Right forelimb (tissue), 1 donor: Measurements from ENCODE around the gene FAM219A.
A peak's percentile ranks its signal among the peaks of the same experiment; 100 is the strongest.

Source experiments
- DNase-seq: peaks from one replicate; pipeline ENCODE4 v3.0.0-alpha.2; 2018

FAM219A gene

DNA sequence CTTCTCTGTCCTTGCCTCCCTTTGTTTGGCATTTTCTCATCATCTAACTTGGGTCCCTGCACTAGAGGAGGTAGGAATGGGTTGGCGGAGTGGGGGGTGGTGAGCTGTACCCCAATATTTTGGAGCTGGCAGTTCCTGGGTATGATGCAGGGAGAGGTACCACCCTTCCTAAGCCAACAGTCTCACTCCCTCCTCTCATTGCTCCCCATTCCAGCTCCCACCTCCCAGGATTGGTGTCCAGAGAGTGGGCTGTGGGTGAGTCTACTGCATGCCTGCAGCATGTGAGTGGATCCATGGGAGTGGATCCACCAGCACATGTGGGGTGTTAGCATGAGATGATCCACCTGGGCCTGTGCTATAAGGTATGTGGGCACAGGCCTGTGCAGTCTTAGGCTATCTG lies 59.5 kb downstream of the FAM219A start:
- no peak for DNase-seq

DNA sequence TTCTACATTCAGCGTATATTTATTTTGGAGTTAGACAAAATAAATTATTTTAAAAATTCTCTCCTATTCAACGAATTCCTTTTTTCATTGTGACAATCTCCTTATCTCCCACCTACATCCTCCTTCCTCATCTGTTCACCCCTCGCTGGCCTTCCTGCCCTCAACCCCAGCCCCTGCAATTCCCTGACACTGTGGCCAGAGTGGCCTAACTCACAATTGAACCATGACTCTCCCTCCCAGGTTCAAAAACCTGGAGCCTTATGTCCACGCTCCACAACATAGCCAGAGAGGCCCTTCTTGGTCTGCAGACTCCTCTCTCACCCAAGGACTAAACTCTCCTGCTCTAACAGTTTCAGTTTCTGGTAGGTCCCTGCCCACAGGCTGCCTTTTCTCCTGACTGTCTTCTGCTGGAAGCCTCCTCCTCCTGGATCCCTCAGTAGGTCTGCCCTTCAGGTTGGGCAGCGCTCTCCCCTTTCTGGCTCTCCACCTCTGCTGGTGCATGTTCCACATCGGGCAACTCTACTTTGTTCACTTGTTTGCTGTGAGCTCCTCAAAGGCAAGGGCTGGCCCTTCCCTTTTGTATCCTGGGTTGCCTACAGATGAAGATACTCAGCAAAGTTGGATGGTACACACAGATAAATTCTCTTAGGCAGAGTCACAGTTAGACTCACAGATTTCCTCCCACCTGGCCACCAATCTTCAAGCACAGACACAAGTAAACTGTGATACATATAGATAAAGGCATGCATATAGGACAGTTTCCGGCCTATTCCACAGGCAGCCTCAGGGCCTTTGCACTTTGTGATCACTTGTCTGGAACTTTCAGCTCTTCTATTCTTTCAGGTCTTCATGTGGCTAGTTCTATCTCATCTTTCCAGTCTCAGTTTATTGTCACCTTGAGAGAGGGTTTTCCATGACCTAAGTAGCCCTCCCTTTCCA lies 61.8 kb downstream of the FAM219A start:
- no peak for DNase-seq

DNA sequence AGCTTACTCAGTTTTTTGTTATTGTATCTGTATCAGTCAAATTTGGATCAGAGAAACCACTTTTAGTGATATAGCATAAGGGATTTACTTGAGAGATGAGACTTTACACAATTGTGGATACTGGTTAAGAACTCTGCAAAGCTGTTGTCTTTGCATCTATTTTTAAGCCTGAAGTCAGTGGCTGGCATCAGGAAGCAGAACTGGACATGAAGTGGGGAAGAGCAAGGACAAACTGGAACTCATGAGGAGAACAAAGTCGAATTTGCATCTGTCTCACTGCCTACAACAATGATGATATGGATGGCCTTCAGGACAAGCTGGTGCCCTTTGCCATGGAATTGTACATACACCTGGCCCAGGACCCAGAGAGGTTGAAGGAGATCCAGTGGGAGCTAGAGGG lies 65.9 kb downstream of the FAM219A start:
- DNase-seq, result no peak

DNA sequence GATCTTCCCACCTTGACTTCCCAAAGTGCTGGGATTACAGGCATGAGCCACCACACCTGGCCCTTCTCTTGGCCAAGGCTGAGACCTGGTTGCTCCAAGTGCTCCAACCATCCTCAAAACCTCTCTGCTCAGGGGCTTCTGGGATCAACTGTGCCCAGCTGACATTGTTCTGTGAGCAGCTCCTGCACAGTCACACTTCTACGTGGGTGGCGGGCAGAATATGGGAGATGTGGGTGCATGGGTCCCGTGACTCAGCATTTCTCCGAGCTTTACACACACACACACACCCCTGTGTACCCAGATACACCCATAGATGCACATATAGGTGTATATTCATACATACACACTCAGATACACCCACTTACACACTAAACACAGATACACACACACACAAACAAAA lies 71.1 kb downstream of the FAM219A start:
- DNase-seq, result no peak

DNA sequence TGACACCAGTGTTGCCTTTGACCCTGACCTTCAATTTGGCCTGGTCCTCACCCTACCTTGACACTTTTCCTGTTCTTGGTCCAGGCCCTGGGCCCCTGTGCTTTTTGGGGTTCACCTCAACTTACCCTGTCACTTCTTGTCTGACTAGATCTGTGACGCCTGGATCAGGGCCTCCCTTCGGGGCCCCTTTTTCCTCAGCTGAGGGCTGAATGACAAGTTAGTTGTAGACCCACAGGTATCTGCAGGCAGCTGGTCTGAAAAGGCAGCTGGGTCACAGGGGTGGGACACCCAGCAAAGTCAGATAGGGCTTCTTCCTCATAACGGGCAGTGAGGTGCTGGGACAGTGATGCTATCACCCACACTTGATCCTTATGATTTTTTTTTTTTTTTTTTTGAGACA lies 71.7 kb downstream of the FAM219A start:
- no peak for DNase-seq

DNA sequence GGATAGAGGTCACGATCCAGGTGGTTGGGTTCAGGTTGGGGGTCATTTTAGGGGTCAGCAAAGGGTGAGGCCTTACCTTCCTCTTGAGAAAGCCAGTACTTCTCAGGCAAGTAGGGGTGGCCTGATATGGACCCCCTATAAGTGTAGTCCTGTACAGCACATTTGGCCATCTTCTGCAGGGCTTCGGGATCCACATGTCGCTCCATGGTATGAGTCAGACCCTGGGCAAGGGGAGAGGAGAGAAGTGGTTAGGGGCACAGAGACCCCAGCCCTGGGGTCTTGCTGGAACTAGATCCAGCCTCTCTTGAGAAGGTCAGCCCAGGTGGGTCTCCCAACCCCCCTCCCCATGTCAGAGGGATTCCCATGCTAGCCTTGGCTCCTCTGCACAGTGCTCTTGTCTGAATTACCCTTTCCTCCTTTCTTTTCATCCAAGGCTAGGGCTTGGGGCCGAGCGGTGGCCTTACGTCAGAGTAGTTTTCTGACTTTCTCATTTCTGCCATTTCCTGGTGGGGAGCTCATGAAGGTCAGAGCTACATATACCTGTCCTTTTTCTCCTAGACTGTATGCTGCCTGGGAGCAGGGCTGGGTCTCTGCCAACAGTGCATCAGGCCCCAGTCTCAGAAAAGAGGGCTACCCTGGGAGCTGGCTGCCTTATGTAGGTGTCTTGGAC lies 72.7 kb downstream of the FAM219A start:
- no peak for DNase-seq

DNA sequence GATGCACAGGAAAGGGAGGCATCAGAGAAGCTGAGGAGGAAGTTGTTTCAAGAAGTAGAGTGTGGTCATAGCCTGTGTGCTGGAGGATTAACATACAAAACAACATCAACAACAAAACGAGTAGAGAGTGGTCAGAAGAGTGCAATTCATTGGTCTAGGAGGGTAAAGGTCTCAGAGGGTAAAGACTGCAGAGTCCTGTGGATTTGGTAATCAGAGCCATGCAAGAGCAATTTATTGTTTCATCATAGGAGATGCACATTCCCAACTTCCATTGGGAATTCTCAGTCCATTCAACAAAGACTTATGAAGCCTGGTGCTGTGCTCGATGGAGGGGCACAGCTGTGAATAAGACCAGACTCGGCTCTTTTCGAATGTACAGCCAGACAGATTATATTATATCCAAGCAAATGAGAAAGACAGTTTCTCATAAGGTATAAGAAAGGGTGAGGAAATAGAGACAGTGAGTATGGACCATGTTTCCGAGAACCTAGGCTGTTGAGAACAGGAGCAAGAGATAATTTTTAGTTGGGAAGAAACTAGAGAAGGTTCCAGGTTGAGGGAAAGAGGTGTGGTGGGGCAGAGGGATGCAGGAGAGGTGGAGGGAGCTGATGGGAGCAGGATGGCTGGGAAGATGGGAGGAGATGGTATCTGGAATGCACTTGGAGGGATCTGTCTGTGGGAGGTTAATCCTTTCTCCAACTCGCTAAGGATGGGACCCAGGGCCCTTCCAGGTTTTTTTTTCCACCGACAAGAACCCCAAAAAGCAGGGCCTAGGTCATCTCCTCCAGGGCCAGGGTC lies 73.8 kb downstream of the FAM219A start:
- DNase-seq, result no peak

DNA sequence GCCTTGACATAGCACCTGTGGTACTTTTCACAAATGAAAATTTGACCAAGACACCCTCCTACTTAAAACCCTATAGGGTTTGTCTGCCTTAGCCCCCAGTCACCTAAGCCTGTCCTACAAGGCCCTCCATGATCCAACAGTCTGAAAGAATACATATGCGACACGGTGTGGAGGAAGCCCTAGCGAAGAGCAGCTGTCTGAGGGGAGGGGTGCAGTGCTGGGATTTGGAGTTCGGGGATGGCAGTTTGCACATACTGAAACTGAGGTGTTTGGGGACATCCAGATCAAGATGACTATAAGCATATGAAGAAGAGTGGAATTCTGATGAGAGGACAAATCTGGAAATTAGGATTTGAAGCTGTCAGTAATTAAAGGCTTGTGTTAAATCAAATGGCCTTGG lies 74.5 kb downstream of the FAM219A start:
- no peak for DNase-seq

DNA sequence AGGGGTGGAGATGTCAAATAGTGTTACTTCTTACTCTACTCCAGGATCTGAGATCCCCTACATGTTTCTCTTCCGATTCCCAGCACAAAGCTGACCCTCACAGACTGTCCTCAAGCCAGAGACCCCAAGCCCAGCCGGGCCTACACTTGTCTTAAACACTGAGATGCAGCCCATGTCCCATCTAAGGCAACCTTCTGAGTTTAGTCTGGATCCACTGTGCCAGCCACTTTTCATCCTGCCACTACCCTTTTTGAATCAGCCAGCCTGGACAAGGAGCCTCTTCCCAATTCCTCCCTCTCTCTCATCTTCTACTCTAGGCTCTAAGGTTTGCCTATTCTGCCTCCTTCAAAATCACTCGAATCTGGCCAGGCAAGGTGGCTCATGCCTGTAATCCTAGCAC lies 75.5 kb downstream of the FAM219A start:
- DNase-seq, result no peak

DNA sequence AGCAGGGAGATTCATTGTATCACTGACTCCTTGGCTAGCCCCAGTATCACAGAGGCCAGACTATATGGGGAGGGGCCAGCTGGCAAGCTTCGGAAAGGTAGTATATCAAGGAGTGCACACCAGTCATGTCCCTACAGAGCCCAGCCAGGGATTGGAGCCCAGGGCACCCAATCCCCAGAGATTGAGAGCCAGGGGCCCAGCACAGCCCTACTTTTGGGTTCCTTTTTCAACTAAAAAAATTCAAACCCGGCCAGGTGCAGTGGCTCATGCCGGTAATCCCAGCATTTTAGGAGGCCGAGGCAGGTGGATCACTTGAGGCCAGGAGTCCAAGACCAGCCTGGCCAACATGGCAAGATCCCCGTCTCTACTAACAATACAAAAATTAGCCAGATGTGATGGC lies 76.3 kb downstream of the FAM219A start:
- no peak for DNase-seq

DNA sequence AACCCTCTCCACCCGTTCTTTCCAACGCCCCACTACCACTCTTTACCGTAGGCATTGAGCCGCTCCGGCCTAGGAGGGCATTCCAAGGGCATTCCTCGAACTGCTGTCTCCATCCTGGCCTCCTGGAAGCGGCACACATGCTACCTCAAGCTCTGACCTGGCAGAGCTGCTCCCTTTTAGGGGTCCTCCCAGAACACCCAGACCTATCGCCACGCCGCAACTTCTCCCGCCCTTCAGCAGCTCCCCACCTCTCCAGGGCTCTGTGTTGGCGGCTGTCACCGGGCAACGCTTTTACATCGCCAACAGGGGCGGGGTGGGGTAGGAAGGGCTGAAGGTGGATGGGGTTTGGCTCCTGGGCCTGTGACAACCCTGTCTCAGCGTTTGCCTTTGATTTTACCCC lies 77.0 kb downstream of the FAM219A start:
- DNase-seq, result no peak

DNA sequence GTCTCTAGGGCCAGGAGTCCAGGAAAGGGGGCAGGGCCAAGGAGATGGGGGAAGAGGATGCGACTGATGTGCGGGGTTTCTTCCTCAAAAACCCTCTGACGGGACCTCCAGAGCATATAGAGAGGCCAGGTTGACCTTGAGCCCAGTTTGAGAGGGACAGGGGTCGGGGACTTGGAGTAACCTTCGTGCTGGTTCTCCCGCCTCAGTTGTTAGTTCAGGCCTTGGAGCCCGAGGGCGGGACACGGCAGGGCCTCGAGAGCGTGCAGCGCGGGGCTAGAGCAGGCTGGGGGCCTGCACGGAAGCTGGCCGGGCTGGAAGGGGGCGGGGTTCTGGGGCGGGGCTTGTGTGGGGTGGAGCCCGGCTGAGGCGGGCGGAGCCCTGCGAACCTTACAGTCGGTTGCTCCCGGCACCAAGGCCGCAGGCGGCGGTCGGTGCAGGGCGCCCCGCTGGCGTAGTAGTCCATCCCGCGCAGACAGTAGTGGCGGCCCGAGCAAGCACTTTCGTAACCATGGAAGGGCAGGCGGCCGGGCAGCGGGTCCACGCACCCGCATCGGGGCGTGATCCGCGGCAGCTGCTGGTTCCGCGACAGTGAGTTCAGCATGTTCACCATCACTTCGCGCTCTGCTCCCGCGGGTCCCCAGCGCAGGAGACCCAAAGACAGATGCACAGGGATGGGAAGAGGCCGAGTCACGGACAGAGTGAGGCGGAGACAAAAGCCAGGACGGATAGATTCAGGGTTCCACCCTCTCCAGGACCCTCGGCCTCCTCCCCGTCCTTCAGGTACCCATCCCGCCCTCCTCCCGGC lies 77.7 kb downstream of the FAM219A start:
- peak; percentile 86 for DNase-seq

DNA sequence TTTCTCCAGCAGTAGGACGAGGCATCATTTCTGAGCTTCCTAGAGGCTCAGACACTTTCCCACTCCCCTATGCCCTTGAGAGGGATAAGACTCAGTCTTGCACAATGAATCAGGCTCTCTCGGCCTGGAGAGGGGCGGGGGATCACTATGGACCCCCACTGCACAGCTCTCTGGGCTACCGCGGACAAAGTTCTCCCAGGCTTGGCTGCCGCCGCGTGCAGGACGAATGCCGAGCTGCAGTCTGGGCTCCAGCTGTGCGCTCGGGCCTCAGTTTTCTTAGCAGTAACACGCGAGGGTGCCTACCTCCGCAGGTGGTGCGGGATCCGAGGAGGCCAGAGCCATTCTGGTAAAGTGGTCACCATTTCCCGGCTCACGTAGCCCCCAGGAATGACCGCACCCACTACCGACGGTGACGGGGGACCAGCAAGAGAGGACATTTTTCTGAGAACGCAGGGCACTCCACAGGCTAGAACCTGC lies 78.3 kb downstream of the FAM219A start:
- no peak for DNase-seq

DNA sequence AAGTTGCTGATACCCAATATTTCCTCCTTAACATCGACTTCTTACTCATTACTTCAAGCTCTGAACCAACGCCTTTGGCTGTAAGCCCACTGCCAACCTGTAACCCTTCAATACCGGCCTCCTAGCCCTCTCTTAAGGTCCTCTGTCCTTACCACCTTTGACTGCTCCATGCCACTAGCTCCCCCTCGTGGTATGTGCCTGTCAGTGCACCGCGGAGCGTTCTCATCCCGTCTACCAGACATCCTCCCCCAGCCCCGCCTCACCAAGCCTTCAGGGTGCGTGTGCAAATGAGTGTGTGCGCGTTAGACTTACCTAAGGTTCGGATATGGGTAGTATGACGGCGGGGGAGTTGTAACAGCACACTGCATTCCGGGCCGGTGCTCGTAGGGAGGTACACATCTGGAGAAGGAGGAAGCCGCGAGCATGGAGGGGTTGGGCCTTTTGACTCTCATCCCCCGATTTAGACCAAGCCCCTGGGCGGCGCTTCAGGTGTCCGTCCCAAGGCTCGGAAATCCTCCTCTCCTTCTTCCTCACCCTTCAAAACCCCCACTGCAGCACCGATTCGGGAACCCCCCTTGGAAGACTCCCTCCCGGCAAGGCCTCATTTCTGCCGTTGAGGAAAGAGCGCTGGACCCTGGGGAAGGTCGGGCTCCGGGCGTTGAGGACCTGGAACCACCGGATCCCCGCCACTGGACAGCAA lies 78.9 kb downstream of the FAM219A start:
- DNase-seq, result peak; percentile 90

DNA sequence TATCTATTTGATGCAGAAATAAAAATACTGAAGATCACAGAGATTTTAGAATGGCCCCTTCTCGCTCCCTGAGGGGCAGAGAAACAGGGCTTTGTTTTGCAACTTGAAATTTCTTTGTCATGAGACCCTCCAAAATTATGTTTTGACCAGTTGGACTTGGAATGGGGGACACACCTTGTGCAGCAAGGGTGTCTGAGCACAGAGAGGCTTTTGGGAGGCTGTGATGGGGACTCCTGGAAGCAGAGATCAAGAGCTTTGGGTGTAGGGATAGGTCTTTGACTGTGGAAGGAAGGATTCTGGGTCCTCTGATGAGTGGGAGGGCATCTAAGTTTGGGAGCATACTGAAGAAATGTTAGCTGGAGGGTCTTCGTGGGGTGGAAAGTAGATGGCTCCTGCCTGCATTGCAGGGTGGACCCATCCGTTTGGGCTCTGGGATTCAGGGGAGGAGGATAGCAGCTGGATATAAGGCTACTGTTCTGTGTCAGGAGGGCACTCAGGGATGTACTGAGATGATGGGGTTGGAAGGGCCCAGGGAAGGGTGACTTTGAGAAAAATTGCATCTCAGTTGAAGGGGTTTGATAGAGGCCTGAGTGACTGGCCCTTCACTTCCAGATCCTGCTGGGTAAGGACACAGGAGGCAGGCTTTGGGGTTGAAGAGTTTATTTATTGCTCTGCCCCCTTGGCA lies 79.9 kb downstream of the FAM219A start:
- no peak for DNase-seq

DNA sequence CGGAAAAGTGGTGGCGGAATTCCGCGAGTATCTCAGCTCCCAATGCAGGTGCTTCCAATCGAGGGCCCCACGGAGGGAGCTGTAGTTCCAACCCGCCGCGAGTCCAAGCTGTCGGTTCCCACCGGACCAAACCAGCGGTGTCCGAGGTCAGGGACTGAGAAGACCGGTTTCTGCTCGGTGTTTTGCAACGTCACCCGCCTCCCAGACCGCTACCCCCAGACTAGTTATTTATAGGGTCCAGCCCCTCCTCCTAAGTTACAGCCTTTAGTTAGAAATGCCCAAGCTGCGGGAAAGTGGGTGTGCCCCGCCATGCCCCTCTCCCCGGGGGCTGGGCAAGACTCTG lies 81.0 kb downstream of the FAM219A start:
- no peak for DNase-seq

DNA sequence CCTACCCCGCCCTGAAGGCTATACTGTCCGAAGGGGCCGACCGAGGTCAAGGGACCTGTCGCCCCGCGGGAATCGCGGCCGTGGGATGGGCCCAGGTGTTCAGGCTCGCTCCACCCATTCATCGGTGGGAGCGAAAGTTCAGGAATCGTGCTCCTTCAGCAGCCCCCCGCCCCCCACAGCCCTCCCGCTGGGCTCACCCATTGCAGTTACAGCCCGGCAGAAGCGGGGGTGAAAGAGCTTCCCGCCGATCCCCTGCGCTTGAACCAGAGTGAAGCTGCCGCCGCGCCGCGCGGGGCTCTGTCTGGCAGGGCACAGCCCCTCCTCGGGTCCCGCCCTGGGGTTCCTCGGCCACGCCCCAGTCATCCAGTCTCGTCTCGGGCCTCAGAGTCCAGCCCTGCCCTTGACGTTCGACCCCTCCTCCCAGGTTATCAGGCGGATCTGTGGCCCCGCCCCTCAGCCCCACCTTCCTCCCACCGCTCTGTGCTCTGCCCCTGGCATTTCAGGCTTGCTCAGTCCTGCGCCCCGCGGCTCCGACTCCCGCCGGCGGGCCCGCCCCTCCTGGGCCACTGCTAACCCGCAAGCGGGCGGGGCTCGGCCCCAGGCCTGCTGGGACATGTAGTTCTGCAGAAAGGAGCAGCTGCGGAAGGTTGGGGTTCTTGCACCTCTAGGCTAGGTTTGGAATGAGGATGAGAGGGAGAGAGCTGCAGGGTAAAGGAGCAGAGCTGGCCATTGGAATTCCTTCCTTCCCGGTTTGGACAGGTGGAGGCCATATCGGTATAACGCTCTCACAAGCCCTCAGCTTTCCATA lies 81.6 kb downstream of the FAM219A start, which contains the start of gene MYORG:
Gene MYORG, minus strand, starts transcription at position 303 of the 808 bp plus-strand sequence. CDS start 3,955 bp downstream, outside the sequence.
- DNase-seq, result peak; percentile 86

DNA sequence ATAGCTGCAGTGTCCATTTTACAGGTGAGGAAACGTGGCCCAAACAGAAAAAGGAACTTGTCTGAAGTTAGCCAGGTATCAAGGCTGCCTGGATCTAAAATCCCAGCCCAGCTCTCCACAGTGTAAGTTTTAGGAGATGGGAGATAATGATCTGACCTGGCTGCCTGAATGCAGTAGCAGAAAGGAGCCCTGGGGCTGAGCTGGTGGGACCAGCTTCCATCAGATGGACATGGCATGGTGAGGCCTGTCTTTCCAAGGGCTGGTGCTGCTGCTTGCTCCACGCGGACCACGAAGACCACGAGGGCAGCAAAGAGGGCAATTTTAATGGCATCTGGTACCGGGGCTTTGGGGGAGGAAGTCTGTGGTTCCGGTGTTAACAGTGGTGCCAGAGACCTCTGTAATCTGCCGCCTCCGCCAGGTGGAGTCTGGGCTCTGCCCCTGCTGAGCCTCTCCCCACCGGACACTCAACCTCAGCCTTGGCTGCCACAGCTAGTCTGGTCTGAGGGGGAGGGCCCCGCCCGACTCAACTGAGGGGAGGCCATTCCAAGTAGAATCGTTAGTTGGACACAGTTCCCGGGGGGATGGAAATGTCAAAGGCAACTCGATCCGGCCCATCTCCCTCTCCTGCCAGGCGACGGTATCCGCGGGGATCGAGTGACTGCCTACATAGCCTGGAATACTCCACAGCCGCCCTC lies 82.3 kb downstream of the FAM219A start:
- peak; percentile 61 for DNase-seq

DNA sequence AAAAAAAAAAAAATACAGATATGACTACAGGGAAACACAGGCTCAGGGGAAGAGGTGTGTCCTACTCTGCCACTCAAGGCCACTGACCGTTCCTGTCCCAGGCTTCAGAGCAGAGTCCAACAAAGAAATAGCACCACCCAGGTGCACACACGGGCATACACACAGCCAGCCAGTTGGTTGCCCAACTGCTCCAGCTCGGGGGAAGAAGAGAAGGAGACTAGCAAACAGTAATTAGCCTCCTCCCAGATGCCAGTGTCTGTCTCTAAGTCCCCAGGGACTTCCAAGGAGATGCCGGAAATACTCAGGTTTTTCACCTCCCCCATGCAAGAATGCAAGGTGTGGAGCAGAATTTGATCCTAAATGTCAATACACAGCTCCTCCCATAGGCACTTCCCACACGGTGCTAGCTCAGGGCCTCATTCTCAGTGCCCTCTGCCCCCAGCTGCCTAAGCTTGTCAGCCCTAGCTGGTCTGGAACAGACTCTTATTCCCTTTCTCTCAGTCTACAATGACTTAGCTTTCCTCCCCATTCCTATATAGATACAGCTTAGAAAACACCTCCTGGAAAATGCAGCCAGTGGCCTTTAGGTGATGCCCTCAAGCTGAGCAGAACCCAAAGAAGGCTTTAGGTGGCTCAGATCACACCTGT lies 83.3 kb downstream of the FAM219A start:
- no peak for DNase-seq
